Smooth muscle cell of the brain vasculature (primary cell): ENCODE data around the gene DCLRE1C.
"Not testable (repeated sequence)": the region's sequence is repeated elsewhere in the genome, so short reads cannot be mapped to it uniquely, and the experiment has no call there.

ENCODE experiments used
- DNase-seq: peaks from one replicate; pipeline ENCODE4 v3.0.0-alpha.2; 2012; ENCODE audit warnings: low read depth, low spot score

Gene DCLRE1C

GRCh38 chr10:14945108-14945507 is 8.8 kb downstream of the DCLRE1C start:
- no peak for DNase-seq

GRCh38 chr10:14942950-14943338 is 11.0 kb downstream of the DCLRE1C start:
- DNase-seq: not testable (repeated sequence)

GRCh38 chr10:14942147-14942949 is 11.5 kb downstream of the DCLRE1C start:
- not testable (repeated sequence) for DNase-seq

- not testable (repeated sequence) for DNase-seq
Observed at GRCh38 chr10:14938971-14939370, 14.9 kb downstream of the DCLRE1C start.

- DNase-seq: no peak
Observed at GRCh38 chr10:14936584-14936983, 17.3 kb downstream of the DCLRE1C start.

- no peak for DNase-seq
Observed at GRCh38 chr10:14930610-14931009, 23.3 kb downstream of the DCLRE1C start.

- DNase-seq: no peak
Observed at GRCh38 chr10:14926722-14927416, 27.0 kb downstream of the DCLRE1C start.

- DNase-seq: no peak
Observed at GRCh38 chr10:14926061-14926470, 27.8 kb downstream of the DCLRE1C start.

GRCh38 chr10:14925268-14925667 is 28.6 kb downstream of the DCLRE1C start:
- DNase-seq: no peak

- no peak for DNase-seq
Observed at GRCh38 chr10:14924013-14924412, 29.9 kb downstream of the DCLRE1C start.

GRCh38 chr10:14918964-14919363 is 34.9 kb downstream of the DCLRE1C start:
- no peak for DNase-seq

GRCh38 chr10:14917827-14918226 is 36.1 kb downstream of the DCLRE1C start:
- DNase-seq: no peak

- DNase-seq: no peak
Observed at GRCh38 chr10:14916600-14916999, 37.3 kb downstream of the DCLRE1C start.

GRCh38 chr10:14911801-14912200 is 42.1 kb downstream of the DCLRE1C start:
- no peak for DNase-seq

GRCh38 chr10:14910953-14911352 is 42.9 kb downstream of the DCLRE1C start:
- DNase-seq: no peak

GRCh38 chr10:14909101-14909500 is 44.8 kb downstream of the DCLRE1C start:
- no peak for DNase-seq

GRCh38 chr10:14907591-14907990 is 46.3 kb downstream of the DCLRE1C start:
- not testable (repeated sequence) for DNase-seq

GRCh38 chr10:14906765-14907164 is 47.1 kb downstream of the DCLRE1C start:
- no peak for DNase-seq

- DNase-seq: no peak
Observed at GRCh38 chr10:14905890-14906289, 48.0 kb downstream of the DCLRE1C start.

GRCh38 chr10:14904864-14905263 is 49.0 kb downstream of the DCLRE1C start:
- DNase-seq: no peak

- no peak for DNase-seq
Observed at GRCh38 chr10:14904316-14904732, 49.6 kb downstream of the DCLRE1C start.

GRCh38 chr10:14891151-14891550 is 62.7 kb downstream of the DCLRE1C start:
- DNase-seq: no peak

- DNase-seq: no peak
Observed at GRCh38 chr10:14889318-14889717, 64.6 kb downstream of the DCLRE1C start.
